ENCODE measurements around the gene ELMOD1.
"Not testable (repeated sequence)": the region's sequence is repeated elsewhere in the genome, so short reads cannot be mapped to it uniquely, and the experiment has no call there.

DNA sequence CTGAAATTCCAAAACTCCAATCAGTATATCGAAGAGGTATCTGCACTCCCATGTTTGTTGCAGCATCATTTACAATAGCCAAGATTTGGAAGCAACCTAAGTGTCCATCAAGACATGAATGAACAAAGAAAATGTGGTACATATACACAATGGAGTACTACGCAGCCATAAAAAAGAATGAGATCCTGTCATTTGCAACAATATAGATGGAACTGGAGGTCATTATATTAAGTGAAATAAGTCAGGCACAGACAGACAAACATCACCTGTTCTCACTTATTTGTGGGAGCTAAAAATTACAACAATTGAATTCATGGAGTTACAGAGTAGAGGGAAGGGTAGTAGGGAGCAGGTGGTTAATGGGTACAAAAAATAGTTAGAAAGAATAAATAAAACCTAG, 11.8 kb upstream of the ELMOD1 start:
- not testable (repeated sequence) for TF ChIP-seq HOXA7 (CRISPR knock-in tag; IDR thresholded peaks at IDR 0.05; ENCODE audit: borderline replicate concordance); MYNN (tag by site-specific recombination; IDR thresholded peaks at IDR 0.05; ENCODE audit: borderline replicate concordance); ZNF776 (tag by site-specific recombination; IDR thresholded peaks at IDR 0.05; ENCODE audit: borderline replicate concordance); YY1 (tag by site-specific recombination; IDR thresholded peaks at IDR 0.05)
- TF ChIP-seq, protein P1, sequence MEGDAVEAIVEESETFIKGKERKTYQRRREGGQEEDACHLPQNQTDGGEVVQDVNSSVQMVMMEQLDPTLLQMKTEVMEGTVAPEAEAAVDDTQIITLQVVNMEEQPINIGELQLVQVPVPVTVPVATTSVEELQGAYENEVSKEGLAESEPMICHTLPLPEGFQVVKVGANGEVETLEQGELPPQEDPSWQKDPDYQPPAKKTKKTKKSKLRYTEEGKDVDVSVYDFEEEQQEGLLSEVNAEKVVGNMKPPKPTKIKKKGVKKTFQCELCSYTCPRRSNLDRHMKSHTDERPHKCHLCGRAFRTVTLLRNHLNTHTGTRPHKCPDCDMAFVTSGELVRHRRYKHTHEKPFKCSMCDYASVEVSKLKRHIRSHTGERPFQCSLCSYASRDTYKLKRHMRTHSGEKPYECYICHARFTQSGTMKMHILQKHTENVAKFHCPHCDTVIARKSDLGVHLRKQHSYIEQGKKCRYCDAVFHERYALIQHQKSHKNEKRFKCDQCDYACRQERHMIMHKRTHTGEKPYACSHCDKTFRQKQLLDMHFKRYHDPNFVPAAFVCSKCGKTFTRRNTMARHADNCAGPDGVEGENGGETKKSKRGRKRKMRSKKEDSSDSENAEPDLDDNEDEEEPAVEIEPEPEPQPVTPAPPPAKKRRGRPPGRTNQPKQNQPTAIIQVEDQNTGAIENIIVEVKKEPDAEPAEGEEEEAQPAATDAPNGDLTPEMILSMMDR (tag by site-specific recombination; IDR thresholded peaks at IDR 0.05), result not testable (repeated sequence)
- TF ChIP-seq, protein P2, sequence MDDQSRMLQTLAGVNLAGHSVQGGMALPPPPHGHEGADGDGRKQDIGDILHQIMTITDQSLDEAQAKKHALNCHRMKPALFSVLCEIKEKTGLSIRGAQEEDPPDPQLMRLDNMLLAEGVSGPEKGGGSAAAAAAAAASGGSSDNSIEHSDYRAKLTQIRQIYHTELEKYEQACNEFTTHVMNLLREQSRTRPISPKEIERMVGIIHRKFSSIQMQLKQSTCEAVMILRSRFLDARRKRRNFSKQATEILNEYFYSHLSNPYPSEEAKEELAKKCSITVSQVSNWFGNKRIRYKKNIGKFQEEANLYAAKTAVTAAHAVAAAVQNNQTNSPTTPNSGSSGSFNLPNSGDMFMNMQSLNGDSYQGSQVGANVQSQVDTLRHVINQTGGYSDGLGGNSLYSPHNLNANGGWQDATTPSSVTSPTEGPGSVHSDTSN (CRISPR knock-in tag; IDR thresholded peaks at IDR 0.05), result not testable (repeated sequence)
